NCI-H2227 (cell line): ENCODE results near the gene PAWR.
"Not testable (repeated sequence)": the region's sequence is repeated elsewhere in the genome, so short reads cannot be mapped to it uniquely, and the experiment has no call there.

ENCODE experiments used
- DNase-seq: peaks from one replicate; lab custom pipeline; 2025; ENCODE audit not compliant: unreplicated experiment; lab: John Stamatoyannopoulos, UW

PAWR gene

GRCh38 chr12:79687711-79688260 lies 3.0 kb downstream of the PAWR start:
- no peak for DNase-seq

DNA sequence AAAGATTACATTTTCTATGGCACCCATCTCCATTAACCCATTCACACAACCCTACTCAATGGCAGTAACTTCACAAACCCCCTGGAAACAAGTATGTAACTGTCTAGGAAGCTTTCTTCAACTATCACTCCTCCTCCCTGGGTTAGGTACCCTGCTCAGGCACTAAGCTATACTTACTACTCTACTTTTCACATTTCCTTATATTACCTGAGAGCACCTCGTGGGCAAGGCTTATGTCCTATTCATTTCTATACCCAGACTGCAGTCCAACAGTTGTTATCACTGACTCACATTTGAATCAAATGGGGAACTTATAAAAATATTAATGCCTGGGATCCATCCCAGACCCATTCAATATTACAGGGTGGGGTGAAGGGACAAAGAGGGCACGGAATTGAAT lies 4.6 kb downstream of the PAWR start:
- DNase-seq, result no peak

DNA sequence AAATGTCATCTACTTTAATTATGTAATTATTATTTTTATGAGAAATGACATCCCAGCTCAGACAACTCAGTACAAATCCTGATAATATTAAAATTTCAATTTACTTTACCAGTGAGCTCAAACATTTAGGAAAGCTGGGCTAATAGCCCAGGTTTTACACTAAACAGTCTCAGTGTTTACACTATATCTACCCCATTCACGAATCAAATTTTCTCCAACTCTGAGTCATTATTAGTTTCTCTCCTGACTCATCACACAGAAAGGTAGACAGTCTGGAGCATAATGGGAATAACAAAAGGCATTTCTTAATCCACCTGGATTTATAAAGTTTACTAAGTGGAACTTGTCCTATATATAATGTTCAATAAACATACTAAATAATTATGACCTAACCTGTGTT lies 5.7 kb downstream of the PAWR start:
- DNase-seq, result no peak

GRCh38 chr12:79684338-79684737 lies 6.4 kb downstream of the PAWR start:
- DNase-seq, result not testable (repeated sequence)

- no peak for DNase-seq
Measured at GRCh38 chr12:79682593-79682992, 8.2 kb downstream of the PAWR start.

DNA sequence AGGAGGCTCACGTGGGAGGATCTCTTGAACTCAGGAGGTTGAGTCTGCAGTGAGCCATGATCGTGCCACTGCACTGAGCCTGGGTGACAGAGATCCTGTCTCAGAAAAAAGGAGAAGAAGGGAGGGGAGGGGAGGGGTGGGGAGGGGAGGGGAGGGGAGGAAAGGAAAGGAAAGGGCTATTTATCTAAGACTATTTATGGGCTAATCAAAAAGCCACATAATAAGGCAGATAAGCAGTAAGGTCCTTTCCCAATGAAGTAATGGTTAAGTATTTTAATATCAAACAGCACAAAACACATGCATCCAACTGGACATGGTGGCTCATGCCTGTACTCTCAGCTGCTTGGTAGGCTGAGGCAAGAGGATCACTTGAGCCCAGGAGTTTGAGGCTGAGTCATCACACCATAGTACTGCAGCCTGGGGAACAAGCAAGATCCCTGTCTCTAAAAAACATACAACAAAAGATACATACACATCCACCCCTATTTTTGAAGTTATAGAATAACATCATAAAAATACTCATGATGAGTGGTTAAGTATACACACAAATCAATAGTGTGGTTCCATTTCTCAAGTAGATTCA lies 9.7 kb downstream of the PAWR start:
- no peak for DNase-seq

DNA sequence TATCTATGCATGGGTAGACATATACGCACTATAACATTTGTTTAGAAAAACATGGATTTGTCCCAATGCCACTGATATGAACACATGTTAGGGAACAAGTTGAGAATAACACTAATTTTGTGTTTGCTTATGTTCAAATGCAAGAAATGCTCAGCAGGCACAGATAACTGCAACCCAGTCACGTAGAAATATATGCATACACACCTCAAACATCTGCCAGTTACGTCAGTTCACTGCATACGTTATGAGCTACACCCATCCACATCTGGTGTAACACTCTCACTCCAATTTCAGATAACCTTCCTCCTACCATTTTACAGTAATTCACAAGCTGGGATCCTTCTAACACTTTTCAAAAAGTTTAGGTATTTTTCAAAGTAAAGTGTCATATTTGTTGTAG lies 10.7 kb downstream of the PAWR start:
- DNase-seq, result no peak

DNA sequence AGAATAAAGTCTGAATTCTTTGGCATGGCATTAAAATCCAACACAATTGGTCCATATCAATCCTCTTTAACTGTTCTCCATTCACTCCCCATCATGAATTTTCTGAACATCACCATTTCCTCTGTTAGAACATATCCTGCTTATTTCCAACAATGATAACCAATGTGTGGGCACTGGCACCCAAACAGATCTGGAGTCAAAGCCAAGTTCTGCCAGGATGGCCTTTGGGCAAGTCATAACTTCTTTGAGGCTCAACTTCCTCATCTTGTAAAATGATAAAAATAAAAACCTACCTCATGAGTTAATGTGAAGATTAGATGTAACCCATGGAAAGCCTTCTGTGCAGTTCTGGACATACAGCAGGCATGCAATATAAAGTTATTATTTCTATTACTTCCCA lies 12.5 kb downstream of the PAWR start:
- no peak for DNase-seq

GRCh38 chr12:79677672-79678071 lies 13.1 kb downstream of the PAWR start:
- DNase-seq, result no peak

- no peak for DNase-seq
Measured at GRCh38 chr12:79676579-79676978, 14.2 kb downstream of the PAWR start.

DNA sequence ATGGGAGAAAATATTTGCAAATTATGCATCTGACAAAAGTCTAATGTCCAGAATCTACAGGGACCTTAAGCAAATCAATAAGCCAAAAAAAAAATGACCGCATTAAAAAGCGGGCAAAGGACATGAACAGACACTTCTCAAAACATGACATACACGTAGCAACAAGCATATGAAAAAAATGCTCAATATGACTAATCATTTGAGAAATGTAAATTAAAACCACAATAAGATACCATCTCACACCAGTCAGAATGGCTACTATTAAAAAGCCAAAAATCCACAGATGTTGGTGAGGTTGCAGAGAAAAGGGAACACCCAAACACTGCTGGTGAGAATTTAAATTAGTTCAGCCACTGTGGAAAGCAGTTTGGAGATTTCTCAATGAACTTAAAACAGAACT lies 16.1 kb downstream of the PAWR start:
- DNase-seq, result no peak

DNA sequence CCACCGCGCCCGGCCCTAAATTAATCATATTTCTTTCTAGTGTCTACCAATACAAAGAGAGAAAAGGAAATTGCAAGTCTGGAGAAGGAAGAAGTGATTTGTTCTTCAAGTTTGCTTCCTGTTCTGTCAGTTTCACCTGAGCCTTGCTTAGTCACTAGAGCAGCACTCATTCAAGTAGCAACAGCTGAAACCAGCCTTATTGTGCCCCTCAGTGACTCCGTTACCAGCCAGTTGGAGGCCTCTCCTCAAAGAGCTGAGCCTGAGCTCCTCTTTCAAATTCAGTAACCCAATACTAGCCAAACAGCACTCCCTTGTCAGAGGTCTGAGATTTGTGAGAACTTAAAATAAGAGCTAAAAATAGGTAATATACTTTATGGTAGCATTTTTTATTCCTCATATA lies 17.4 kb downstream of the PAWR start:
- DNase-seq, result no peak

GRCh38 chr12:79668113-79668512 lies 22.7 kb downstream of the PAWR start:
- DNase-seq, result no peak

DNA sequence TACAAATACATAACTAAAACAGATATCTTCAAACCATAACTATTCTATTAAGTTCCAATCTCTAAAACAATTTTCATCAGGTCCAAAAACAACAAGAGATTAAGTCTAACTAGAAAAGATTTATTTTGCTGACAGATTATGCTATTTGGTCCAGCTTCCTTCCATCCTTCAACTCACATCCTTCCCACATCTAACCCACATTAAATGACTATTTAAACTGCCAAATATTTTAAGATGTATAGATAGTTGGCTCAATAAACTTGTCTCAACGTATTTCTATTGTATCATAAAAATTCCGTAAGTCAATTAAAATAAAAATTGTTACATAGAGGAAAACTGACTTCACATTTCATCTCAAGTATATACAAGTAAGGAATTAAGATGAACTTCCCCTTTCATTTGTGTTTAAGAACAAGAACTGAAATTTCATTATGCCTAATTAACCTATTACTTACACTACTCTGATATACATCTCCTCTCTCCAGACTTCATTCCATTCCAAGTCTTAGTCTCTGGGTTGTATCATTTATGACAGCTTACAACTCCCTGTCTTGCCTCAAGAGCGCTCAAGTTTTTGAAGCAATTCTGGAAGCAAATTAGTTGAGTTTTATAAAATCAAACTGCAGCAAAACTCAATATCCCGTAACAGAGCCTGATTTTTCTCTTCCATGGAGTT lies 25.4 kb downstream of the PAWR start:
- DNase-seq, result no peak

GRCh38 chr12:79664518-79664917 lies 26.2 kb downstream of the PAWR start:
- DNase-seq, result no peak

- no peak for DNase-seq
Measured at GRCh38 chr12:79662046-79662811, 28.5 kb downstream of the PAWR start.

DNA sequence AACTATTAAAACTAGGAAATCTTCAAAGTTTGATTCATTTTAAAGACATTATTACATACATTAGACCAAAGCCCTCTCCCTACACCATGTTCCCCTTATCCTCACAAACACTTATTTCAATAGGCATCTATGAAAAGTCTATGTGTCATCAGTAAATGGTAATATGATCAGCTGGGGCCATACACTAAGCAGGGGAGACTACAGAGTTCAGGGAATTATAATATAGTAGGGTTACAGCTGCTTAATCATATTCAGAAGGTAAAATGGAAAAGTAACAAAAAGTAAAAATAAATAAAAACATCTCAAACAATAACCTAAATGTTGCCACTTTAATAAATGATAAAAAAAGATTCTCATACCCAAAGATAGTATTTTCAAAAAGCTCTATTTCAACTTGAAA lies 29.1 kb downstream of the PAWR start:
- DNase-seq, result no peak

GRCh38 chr12:79659961-79660431 lies 30.8 kb downstream of the PAWR start:
- DNase-seq, result no peak

- no peak for DNase-seq
Measured at GRCh38 chr12:79658221-79658620, 32.5 kb downstream of the PAWR start.

GRCh38 chr12:79657136-79657535 lies 33.6 kb downstream of the PAWR start:
- no peak for DNase-seq

DNA sequence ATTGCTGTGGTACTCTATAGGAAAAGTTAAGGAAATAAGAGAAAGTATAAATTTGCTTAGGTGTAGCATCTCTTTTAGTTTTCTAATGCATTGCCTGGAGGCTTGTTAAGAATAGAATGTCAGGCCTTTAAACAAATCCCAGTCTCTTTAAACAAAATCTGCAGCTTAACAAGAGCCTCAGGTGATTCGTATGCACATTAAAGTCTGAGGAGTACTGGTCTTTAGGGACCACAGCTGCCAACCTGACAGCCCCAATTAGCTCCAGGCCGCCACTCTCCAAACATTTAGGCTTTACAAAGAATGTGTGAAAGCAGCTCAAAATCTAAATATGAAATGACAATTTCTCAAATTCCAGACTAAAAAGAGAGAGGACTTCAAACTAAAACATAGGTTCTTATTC lies 35.7 kb downstream of the PAWR start:
- DNase-seq, result no peak

- no peak for DNase-seq
Measured at GRCh38 chr12:79652521-79652920, 38.2 kb downstream of the PAWR start.
